ENCODE results near the gene SLC24A3.
A peak's percentile ranks its signal among the peaks of the same experiment; 100 is the strongest.

Gene SLC24A3

DNA sequence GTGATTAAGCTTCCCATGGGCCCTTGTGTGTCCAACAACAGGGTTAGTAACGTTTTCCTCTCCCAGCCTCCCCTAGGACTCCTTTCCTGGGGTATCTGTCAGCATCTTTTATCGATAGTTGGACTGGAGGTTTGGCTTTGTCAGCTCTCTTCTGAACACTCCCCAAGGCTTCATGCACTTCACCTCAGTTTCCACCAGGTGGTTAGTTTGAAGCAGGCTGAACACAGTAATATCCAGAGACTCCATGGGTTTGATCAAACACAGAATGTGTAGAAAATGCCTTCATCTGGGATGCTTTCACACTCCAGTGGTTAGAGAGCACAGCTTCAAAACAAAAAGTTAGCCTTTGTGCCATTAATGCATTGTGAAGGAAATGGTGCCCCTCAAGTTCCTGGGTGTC lies 139.1 kb downstream of the SLC24A3 start:
- Mint-ChIP-seq H3K27ac (no peak overlapping the region), H3K4me3 (no peak overlapping the region), H3K4me1 (peaks cover 30% of the 10 kb centered on the region), H3K9me3 (no peaks in the 10 kb centered on the region), H3K27me3 (ENCODE audit: low read depth, poor library complexity) (peaks cover 11% of the 10 kb centered on the region), H3K36me3 (ENCODE audit: low read depth) (no peaks in the 10 kb centered on the region)
- no peak for DNase-seq
- TF ChIP-seq, protein P1, sequence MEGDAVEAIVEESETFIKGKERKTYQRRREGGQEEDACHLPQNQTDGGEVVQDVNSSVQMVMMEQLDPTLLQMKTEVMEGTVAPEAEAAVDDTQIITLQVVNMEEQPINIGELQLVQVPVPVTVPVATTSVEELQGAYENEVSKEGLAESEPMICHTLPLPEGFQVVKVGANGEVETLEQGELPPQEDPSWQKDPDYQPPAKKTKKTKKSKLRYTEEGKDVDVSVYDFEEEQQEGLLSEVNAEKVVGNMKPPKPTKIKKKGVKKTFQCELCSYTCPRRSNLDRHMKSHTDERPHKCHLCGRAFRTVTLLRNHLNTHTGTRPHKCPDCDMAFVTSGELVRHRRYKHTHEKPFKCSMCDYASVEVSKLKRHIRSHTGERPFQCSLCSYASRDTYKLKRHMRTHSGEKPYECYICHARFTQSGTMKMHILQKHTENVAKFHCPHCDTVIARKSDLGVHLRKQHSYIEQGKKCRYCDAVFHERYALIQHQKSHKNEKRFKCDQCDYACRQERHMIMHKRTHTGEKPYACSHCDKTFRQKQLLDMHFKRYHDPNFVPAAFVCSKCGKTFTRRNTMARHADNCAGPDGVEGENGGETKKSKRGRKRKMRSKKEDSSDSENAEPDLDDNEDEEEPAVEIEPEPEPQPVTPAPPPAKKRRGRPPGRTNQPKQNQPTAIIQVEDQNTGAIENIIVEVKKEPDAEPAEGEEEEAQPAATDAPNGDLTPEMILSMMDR (IDR thresholded peaks at IDR 0.05), result peak; percentile 13

DNA sequence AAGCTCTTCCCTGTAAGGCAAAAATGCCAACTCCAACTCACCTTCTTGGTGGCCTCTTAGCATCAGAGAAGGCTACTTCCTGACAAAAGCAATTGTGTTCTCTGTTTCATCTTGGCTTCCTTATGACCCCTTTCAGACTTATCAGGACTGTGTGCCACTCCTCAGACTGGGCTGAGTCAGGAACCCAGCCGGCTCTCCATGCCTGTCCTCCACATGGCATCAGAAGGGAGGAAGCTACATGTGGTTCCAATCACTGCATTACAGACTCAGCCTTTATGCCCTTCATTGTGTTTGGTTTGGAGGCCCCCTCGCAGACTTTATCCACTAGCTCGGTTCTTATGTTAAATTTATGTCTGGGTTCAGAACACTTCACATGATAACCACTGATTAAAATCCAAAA lies 142.5 kb downstream of the SLC24A3 start:
- no peak overlapping the region for H3K27ac Mint-ChIP-seq
- peaks cover 4% of the 10 kb centered on the region for H3K9me3 Mint-ChIP-seq
- peaks cover 8% of the 10 kb centered on the region for H3K4me1 Mint-ChIP-seq
- DNase-seq, result no peak
- peaks cover 14% of the 10 kb centered on the region for H3K27me3 Mint-ChIP-seq (ENCODE audit: low read depth, poor library complexity)
- TF ChIP-seq, protein P1 (IDR thresholded peaks at IDR 0.05), result no peak
- no peak overlapping the region for H3K4me3 Mint-ChIP-seq
- no peaks in the 10 kb centered on the region for H3K36me3 Mint-ChIP-seq (ENCODE audit: low read depth)

GRCh38 chr20:19361790-19362189 lies 149.3 kb downstream of the SLC24A3 start:
- H3K27me3 Mint-ChIP-seq (ENCODE audit: low read depth, poor library complexity), result peaks cover 3% of the 10 kb centered on the region
- TF ChIP-seq, protein P1 (IDR thresholded peaks at IDR 0.05), result no peak
- no peaks in the 10 kb centered on the region for H3K36me3 Mint-ChIP-seq (ENCODE audit: low read depth)
- H3K4me1 Mint-ChIP-seq, result peaks cover 12% of the 10 kb centered on the region
- DNase-seq, result no peak
- H3K4me3 Mint-ChIP-seq, result no peak overlapping the region
- peaks cover 4% of the 10 kb centered on the region for H3K9me3 Mint-ChIP-seq
- no peak overlapping the region for H3K27ac Mint-ChIP-seq

GRCh38 chr20:19363476-19363875 lies 151.0 kb downstream of the SLC24A3 start:
- TF ChIP-seq, protein P1 (IDR thresholded peaks at IDR 0.05), result no peak
- Mint-ChIP-seq H3K4me3 (no peak overlapping the region), H3K9me3 (no peaks in the 10 kb centered on the region), H3K4me1 (peaks cover 12% of the 10 kb centered on the region), H3K36me3 (ENCODE audit: low read depth) (no peaks in the 10 kb centered on the region), H3K27ac (no peak overlapping the region), H3K27me3 (ENCODE audit: low read depth, poor library complexity) (no peaks in the 10 kb centered on the region)
- DNase-seq, result no peak

DNA sequence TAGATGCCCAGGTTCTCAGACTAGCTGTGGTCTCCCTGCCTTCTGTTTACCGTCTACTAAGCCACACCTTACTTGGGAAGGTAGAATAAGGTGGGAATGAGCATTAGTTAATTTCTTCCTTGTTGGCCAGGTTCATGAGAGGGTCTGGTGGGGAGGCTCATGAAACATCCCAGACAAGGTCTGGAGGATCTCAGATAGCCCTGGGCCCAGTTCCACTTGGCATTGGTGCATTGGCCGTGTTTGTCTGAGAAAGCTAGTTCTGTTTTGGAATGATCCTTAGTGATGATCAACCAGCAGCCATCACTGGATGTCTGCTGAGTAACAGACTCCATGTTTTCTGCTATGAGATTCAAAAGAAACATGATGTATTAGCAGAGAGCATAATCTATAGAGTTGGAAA lies 155.1 kb downstream of the SLC24A3 start:
- Mint-ChIP-seq H3K27me3 (ENCODE audit: low read depth, poor library complexity) (no peaks in the 10 kb centered on the region), H3K4me1 (peaks cover 17% of the 10 kb centered on the region), H3K27ac (no peak overlapping the region), H3K36me3 (ENCODE audit: low read depth) (no peaks in the 10 kb centered on the region), H3K4me3 (no peak overlapping the region), H3K9me3 (no peaks in the 10 kb centered on the region)
- TF ChIP-seq, protein P1 (IDR thresholded peaks at IDR 0.05), result no peak
- DNase-seq, result no peak

GRCh38 chr20:19368351-19368750 lies 155.9 kb downstream of the SLC24A3 start:
- peaks cover 17% of the 10 kb centered on the region for H3K4me1 Mint-ChIP-seq
- DNase-seq, result no peak
- no peak overlapping the region for H3K4me3 Mint-ChIP-seq
- no peaks in the 10 kb centered on the region for H3K36me3 Mint-ChIP-seq (ENCODE audit: low read depth)
- TF ChIP-seq, protein P1 (IDR thresholded peaks at IDR 0.05), result no peak
- no peaks in the 10 kb centered on the region for H3K9me3 Mint-ChIP-seq
- no peaks in the 10 kb centered on the region for H3K27me3 Mint-ChIP-seq (ENCODE audit: low read depth, poor library complexity)
- H3K27ac Mint-ChIP-seq, result no peak overlapping the region
